Skeletal muscle tissue (tissue), 4 donors: ENCODE results near the gene PHTF2. TPM values are rescaled to one million over a fixed set of nuclear protein-coding genes. Genes with fewer than 3 reads are reported as not detected.

ENCODE experiments used
- H3K27ac ChIP-seq: one replicate; pipeline ENCODE4 v1.7.0; 2013; ENCODE audit warnings: mild to moderate bottlenecking, low read depth, low read length, inconsistent platforms
- H3K27me3 ChIP-seq, 3 donors: one replicate each; pipeline ENCODE4 v1.7.0; 2013; ENCODE audit warnings: low read length in 3 of 3; ENCODE audit not compliant: control insufficient read depth in 3 of 3, insufficient read depth in 3 of 3
- H3K36me3 ChIP-seq, 3 donors: one replicate each; pipeline ENCODE4 v1.7.0; 2013; ENCODE audit warnings: low read length in 3 of 3; ENCODE audit not compliant: control insufficient read depth in 3 of 3, insufficient read depth in 3 of 3
- H3K4me1 ChIP-seq, 3 donors: one replicate each; pipeline ENCODE4 v1.7.0; 2013; ENCODE audit warnings: low read length in 3 of 3, mild to moderate bottlenecking in 3 of 3; ENCODE audit not compliant: control insufficient read depth in 3 of 3, insufficient read depth in 3 of 3
- H3K4me3 ChIP-seq, 3 donors: one replicate each; pipeline ENCODE4 v1.7.0; 2013; ENCODE audit warnings: low read length in 3 of 3
- H3K9ac ChIP-seq, 3 donors: one replicate each; pipeline ENCODE4 v1.7.0; 2013; ENCODE audit warnings: low read length in 3 of 3, mild to moderate bottlenecking in 3 of 3, moderate library complexity in 2 of 3, low read depth in 1 of 3
- H3K9me3 ChIP-seq, 3 donors: one replicate each; pipeline ENCODE4 v1.7.0; 2013; ENCODE audit warnings: low read length in 3 of 3; ENCODE audit not compliant: control insufficient read depth in 3 of 3
- total RNA-seq: library from RNA; depleted of rRNA; stranded (reverse); fragments of >200 nt; gene quantifications from one replicate; pipeline ENCODE4 v1.2.3, GENCODE V29; 2014
- donor health status: Osteomylitis.

Gene PHTF2
- total RNA-seq, 1 donor from 2014 or later, result 14.6 TPM

GRCh38 chr7:77802557-77803405 is 4.2 kb downstream of the PHTF2 start:
- no peaks in the 10 kb centered on the region for H3K36me3 ChIP-seq
- H3K4me1 ChIP-seq, result peaks cover 4 to 8% (median 4%) of the 10 kb centered on the region in 3 donors

GRCh38 chr7:77806425-77806824 is 7.9 kb downstream of the PHTF2 start:
- H3K9me3 ChIP-seq, result peaks cover 0 to 10% (median 3%) of the 10 kb centered on the region in 3 donors
- H3K27me3 ChIP-seq, result no peaks in the 10 kb centered on the region
- peaks cover 0 to 4% (median 2%) of the 10 kb centered on the region in 3 donors for H3K4me1 ChIP-seq
- H3K4me3 ChIP-seq, result no peak overlapping the region
- H3K36me3 ChIP-seq, result no peaks in the 10 kb centered on the region
- no peak overlapping the region for H3K27ac ChIP-seq
- no peak overlapping the region for H3K9ac ChIP-seq

More at GRCh38 chr7:77802557-77803405, 4.2 kb downstream of the PHTF2 start:
- Histone ChIP-seq H3K9me3 (peaks cover 0 to 10% (median 3%) of the 10 kb centered on the region in 3 donors), H3K27ac (peak overlapping the region; percentile 5), H3K4me3 (no peak overlapping the region), H3K9ac (no peak overlapping the region), H3K27me3 (no peaks in the 10 kb centered on the region)

DNA sequence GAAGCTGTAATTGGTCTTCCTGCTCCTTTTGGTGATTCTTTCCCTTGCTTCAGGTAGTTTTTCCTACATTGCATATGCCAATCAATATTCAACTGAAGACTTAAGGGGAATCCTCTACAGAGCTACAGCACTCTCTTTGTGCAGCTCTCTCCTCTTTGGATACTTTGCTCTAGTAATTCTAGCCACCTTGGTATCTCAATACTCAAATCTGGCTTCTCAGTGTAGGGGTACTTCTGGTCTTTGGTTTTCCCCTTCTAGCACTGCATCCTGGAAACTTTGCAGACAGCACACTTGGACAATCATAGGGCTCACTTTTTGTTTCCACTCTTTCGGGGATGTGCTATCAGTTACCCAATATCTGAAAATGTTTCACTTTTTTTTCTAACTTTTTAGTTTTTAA is 9.9 kb downstream of the PHTF2 start:
- Histone ChIP-seq H3K4me3 (no peak overlapping the region), H3K9me3 (peaks cover 0 to 10% (median 3%) of the 10 kb centered on the region in 3 donors), H3K27ac (no peak overlapping the region), H3K4me1 (peaks cover 4 to 12% (median 5%) of the 10 kb centered on the region in 3 donors), H3K9ac (no peak overlapping the region), H3K27me3 (no peaks in the 10 kb centered on the region), H3K36me3 (no peaks in the 10 kb centered on the region)

- H3K27ac ChIP-seq, result peak overlapping the region; percentile 43
- H3K9me3 ChIP-seq, result peaks cover 0 to 3% (median 0%) of the 10 kb centered on the region in 3 donors
- no peak overlapping the region for H3K9ac ChIP-seq
- no peak overlapping the region for H3K4me3 ChIP-seq
- peaks cover 2 to 13% (median 5%) of the 10 kb centered on the region in 3 donors for H3K4me1 ChIP-seq
- no peaks in the 10 kb centered on the region for H3K27me3 ChIP-seq
- peaks cover 0 to under 1% (median 0%) of the 10 kb centered on the region in 3 donors for H3K36me3 ChIP-seq
Observed at GRCh38 chr7:77811516-77812289, 13.1 kb downstream of the PHTF2 start.

- Histone ChIP-seq H3K9ac (no peak overlapping the region), H3K9me3 (no peaks in the 10 kb centered on the region), H3K36me3 (peaks cover 0 to 4% (median 0%) of the 10 kb centered on the region in 3 donors), H3K27me3 (no peaks in the 10 kb centered on the region), H3K27ac (peak overlapping the region; percentile 43), H3K4me3 (no peak overlapping the region), H3K4me1 (peaks cover 2 to 13% (median 5%) of the 10 kb centered on the region in 3 donors)
Observed at GRCh38 chr7:77812290-77812685, 13.7 kb downstream of the PHTF2 start.

DNA sequence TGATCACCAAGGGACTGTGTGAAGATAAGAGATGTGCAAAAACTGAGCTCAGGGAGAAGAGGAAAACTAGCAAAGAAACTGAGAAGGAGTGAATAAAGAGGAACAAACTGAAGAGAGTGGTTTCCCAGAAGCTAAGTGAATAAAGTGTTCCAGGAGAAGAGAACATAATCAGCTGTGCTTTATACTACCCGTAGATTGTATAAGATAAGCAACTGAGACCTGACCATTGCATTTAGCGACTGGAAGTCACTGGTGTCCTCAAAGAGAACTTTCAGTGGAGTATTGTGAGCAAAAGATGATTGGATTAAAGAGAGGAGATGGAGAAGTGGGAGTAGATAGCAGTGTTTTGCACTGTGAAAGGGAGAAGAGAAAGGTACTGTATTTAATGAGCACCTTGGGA is 14.6 kb downstream of the PHTF2 start:
- H3K9ac ChIP-seq, result no peak overlapping the region
- no peak overlapping the region for H3K4me3 ChIP-seq
- H3K4me1 ChIP-seq, result peaks cover 2 to 13% (median 5%) of the 10 kb centered on the region in 3 donors
- H3K9me3 ChIP-seq, result no peaks in the 10 kb centered on the region
- H3K27ac ChIP-seq, result no peak overlapping the region
- H3K27me3 ChIP-seq, result no peaks in the 10 kb centered on the region
- H3K36me3 ChIP-seq, result peaks cover 0 to 4% (median 0%) of the 10 kb centered on the region in 3 donors

DNA sequence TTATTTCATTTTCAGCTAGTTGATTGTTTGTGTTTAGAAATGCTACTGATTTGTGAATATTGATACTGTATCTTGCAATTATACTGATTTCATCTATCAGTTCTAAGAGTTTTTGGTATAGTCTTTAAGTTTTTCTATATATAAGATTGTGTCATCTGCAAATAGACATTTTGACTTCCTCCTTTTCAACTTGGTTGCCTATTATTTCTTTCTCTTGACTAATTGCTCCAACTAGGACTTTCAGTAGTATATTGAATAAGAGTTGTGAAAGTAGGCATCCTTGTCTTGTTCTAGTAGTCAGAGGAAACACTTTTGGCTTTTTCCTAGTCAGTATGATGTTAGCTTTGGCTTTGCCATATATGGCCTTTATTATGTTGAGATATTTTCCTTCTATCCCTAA is 20.4 kb downstream of the PHTF2 start:
- Histone ChIP-seq H3K36me3 (peaks cover 0 to 6% (median 2%) of the 10 kb centered on the region in 3 donors), H3K4me1 (peaks cover 0 to 4% (median 0%) of the 10 kb centered on the region in 3 donors), H3K27ac (no peak overlapping the region), H3K9ac (no peak overlapping the region), H3K4me3 (no peak overlapping the region), H3K9me3 (peaks cover 2 to 13% (median 8%) of the 10 kb centered on the region in 3 donors), H3K27me3 (no peaks in the 10 kb centered on the region)

DNA sequence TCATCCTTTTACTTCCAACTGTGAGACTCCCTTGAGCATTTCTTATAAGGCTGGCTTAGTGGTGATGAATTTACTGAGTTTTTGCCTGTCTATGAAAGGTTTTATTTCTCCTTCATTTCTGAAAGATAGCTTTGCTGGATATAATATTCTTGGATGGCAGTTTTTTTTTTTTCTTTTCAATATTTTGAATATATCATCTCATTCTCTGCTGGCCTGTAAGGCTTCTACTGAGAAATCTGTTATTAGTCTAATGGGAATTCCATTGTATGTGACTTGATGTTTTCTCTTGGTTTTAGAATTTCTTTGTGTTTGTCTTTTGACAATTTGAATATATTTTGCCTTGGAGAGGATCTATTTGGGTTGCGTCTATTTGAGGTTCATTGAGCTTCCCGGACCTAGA is 22.4 kb downstream of the PHTF2 start:
- peaks cover 0 to 4% (median 2%) of the 10 kb centered on the region in 3 donors for H3K4me1 ChIP-seq
- H3K36me3 ChIP-seq, result peaks cover 0 to 6% (median 2%) of the 10 kb centered on the region in 3 donors
- no peak overlapping the region for H3K27ac ChIP-seq
- H3K4me3 ChIP-seq, result no peak overlapping the region
- H3K9ac ChIP-seq, result no peak overlapping the region
- H3K9me3 ChIP-seq, result peaks cover 2 to 13% (median 8%) of the 10 kb centered on the region in 3 donors
- no peaks in the 10 kb centered on the region for H3K27me3 ChIP-seq

GRCh38 chr7:77822269-77822668 is 23.7 kb downstream of the PHTF2 start:
- Histone ChIP-seq H3K9me3 (peaks cover 2 to 13% (median 8%) of the 10 kb centered on the region in 3 donors), H3K4me3 (peak overlapping the region in 1 of 3 donors; percentile 6), H3K27me3 (no peaks in the 10 kb centered on the region), H3K36me3 (peaks cover 0 to 2% (median 2%) of the 10 kb centered on the region in 3 donors), H3K9ac (no peak overlapping the region), H3K4me1 (peaks cover 0 to 4% (median 2%) of the 10 kb centered on the region in 3 donors), H3K27ac (no peak overlapping the region)
